ENCODE measurements around the gene KLHL22. TPM values are rescaled to one million over a fixed set of nuclear protein-coding genes. Genes with fewer than 3 reads are reported as not detected.

Gene KLHL22
- total and polyA plus RNA-seq, 5 donors from 2014 or later = 40.1 to 55.6 (median 43.9) TPM

DNA sequence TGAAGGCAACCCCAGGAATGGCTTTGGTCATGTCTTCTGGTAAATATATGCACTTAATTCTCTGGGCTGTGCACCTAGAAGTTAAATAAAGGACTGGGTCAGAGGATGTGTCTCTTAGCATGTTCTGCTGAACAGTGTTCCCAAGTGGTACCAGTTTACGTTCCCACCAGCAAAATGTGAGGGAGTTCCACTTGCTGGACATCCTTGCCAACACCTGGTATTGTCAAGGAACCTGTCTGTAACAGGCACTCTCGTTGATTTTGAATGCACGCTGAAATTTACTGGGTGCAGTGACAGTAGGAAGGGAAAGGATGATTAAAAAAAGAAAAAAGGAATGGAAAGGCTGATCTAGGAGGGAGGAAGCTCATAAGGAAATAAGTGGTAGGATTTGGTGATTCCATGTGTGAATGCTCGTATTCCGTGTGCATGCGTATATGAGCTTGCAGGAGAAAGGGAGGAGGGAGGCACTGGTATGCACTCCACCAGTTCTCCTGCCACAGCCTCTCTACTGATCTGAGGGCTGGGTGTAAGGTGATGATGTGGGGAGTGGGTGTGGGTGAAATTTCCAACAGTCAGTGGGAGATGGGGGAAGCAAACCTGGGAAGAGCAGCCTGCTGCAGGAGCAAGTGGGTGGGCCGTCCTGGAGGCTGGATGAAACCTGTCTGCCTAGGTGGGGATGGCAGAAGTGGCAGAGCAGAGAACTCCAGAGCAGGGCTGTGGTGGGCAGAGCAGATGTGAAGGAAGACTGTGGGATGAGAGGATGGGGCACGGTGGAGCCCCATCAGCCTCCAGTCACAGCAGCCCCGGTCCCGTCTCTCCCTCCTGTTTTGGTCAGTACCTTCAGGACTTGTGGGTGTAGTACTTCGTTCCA is 26.8 kb upstream of the KLHL22 start:
- H3K4me1 Mint-ChIP-seq = peaks cover 40 to 81% (median 62%) of the 10 kb centered on the region in 4 donors
- peak overlapping the region; percentile 69 for H3K4me3 ChIP-seq (ENCODE audit: low read depth, low read length)
- DNase-seq = no peak
- peaks cover 48% of the 10 kb centered on the region for H3K36me3 ChIP-seq (ENCODE audit: control insufficient read depth, insufficient read depth, low read length)
- no peaks in the 10 kb centered on the region for H3K9me3 Mint-ChIP-seq
- H3K27ac Mint-ChIP-seq = peak overlapping the region; percentile 78 to 97 (median 90)
- H3K4me1 ChIP-seq (ENCODE audit: control insufficient read depth, insufficient read depth, low read length, poor library complexity, severe bottlenecking) = peaks cover 69% of the 10 kb centered on the region
- H3K4me3 Mint-ChIP-seq = peak overlapping the region; percentile 48 to 80 (median 61)
- peaks cover 27% of the 10 kb centered on the region for H3K36me3 Mint-ChIP-seq
- ATAC-seq (ENCODE audit: low read depth in 2 of 2) = no peak
- H3K9me3 ChIP-seq (ENCODE audit: control insufficient read depth in 2 of 2, low read length in 2 of 2) = no peaks in the 10 kb centered on the region
- no peaks in the 10 kb centered on the region for H3K27me3 Mint-ChIP-seq
- no peaks in the 10 kb centered on the region for H3K27me3 ChIP-seq (ENCODE audit: control insufficient read depth, insufficient read depth, low read length)
- peak overlapping the region; percentile 74 for H3K27ac ChIP-seq (ENCODE audit: insufficient read depth, low read length, poor library complexity, severe bottlenecking)

DNA sequence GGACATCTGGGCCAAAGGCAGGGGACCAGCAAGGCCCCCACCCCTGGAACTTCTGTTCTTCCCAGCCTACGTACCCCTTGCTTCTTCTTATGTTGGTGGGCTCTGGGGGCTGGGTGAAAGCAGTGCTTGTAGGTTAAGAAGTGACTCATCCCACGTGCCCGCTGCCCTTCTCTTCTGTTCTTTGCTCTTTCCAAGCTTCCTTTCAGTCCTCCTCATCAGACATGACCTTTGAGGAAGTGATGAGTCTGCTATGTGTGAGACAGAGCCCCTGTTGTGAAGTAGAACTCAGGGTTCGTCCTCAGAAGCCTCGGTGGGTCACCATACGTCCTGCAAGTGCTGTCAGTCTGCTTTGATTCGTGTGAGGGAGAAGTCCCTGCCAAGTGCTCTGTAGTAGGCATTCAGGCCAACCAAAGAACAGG is 24.5 kb upstream of the KLHL22 start:
- Mint-ChIP-seq H3K9me3 (peaks cover 0 to 2% (median 0%) of the 10 kb centered on the region in 7 donors), H3K4me3 (peak overlapping the region in 3 of 4 donors; percentile 21 to 63 (median 36)), H3K36me3 (peaks cover 19% of the 10 kb centered on the region), H3K4me1 (peaks cover 32 to 81% (median 57%) of the 10 kb centered on the region in 4 donors), H3K27ac (peak overlapping the region; percentile 38 to 89 (median 80)), H3K27me3 (no peaks in the 10 kb centered on the region)
- Histone ChIP-seq H3K4me1 (ENCODE audit: control insufficient read depth, insufficient read depth, low read length, poor library complexity, severe bottlenecking) (peaks cover 75% of the 10 kb centered on the region), H3K9me3 (ENCODE audit: control insufficient read depth in 2 of 2, low read length in 2 of 2) (no peaks in the 10 kb centered on the region), H3K27me3 (ENCODE audit: control insufficient read depth, insufficient read depth, low read length) (no peaks in the 10 kb centered on the region), H3K4me3 (ENCODE audit: low read depth, low read length) (no peak overlapping the region), H3K27ac (ENCODE audit: insufficient read depth, low read length, poor library complexity, severe bottlenecking) (no peak overlapping the region), H3K36me3 (ENCODE audit: control insufficient read depth, insufficient read depth, low read length) (peaks cover 43% of the 10 kb centered on the region)
- DNase-seq = peak in 1 of 3 donors; percentile 44
- peak; percentile 29 to 30 for ATAC-seq (ENCODE audit: low read depth in 2 of 2)

DNA sequence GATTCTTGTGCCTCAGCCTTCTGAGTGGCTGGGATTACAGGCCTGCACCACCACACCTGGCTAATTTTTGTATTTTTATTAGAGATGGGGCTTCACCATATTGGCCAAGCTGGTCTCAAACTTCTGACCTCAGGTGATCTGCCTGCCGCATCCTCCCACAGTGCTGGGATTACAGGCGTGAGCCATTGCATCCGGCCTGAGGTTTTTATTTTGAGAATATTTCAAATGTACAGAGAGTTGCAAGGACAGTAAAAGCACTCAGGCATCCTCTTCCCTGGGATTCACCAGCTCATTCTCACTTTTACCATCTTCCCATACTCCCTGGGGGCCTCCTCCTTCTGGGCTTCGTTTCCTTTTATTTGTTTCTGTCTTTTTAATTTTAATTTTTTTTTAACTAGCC is 24.0 kb upstream of the KLHL22 start:
- Histone ChIP-seq H3K27ac (ENCODE audit: insufficient read depth, low read length, poor library complexity, severe bottlenecking) (no peak overlapping the region), H3K4me3 (ENCODE audit: low read depth, low read length) (peak overlapping the region; percentile 26), H3K27me3 (ENCODE audit: control insufficient read depth, insufficient read depth, low read length) (no peaks in the 10 kb centered on the region), H3K36me3 (ENCODE audit: control insufficient read depth, insufficient read depth, low read length) (peaks cover 48% of the 10 kb centered on the region), H3K4me1 (ENCODE audit: control insufficient read depth, insufficient read depth, low read length, poor library complexity, severe bottlenecking) (peaks cover 76% of the 10 kb centered on the region), H3K9me3 (ENCODE audit: control insufficient read depth in 2 of 2, low read length in 2 of 2) (no peaks in the 10 kb centered on the region)
- Mint-ChIP-seq H3K27me3 (no peaks in the 10 kb centered on the region), H3K4me1 (peaks cover 34 to 82% (median 59%) of the 10 kb centered on the region in 4 donors), H3K9me3 (peaks cover 0 to 2% (median 0%) of the 10 kb centered on the region in 7 donors), H3K27ac (peak overlapping the region in 2 of 3 donors; percentile 80 to 89), H3K4me3 (peak overlapping the region in 3 of 4 donors; percentile 6 to 36 (median 34)), H3K36me3 (peaks cover 19% of the 10 kb centered on the region)
- DNase-seq (no peak), ATAC-seq (ENCODE audit: low read depth in 2 of 2) (no peak)

DNA sequence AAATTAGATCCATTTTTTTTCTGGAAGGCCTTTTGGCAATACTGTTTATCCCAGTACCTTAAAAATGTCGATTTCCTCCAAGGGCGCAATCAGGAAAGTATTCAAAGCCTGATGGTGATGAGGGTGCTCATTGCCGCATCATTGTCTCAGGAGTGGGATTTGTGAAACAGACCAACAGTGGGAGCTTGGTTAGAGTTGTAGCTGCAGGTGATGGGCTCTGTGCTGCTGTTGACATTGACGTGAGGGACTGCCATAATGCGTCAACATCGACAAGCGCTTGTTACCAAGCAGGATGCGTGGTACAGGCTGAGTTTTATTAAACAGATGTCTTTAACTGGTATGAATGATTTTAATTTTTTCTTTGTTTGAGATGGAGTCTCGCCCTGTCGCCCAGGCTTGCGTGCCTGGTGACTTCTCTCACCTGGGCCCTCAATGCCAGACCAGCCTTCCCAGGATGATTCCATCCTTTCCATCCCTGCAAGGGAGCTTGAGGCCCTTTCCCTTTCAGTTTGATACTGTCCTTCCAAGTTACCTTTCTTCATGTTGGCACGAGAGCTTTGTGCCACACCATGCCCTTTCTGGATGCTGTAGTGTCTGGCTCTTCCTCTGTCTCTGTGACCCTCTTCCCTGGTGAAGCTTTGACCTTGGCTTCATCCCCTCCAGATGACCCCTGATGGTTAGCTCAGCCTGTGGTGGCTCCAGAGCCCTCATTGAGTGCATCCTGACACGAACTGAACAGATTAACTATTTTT is 22.4 kb upstream of the KLHL22 start:
- peak overlapping the region; percentile 22 to 86 (median 61) for H3K27ac Mint-ChIP-seq
- no peaks in the 10 kb centered on the region for H3K27me3 Mint-ChIP-seq
- Histone ChIP-seq H3K27ac (ENCODE audit: insufficient read depth, low read length, poor library complexity, severe bottlenecking) (peak overlapping the region; percentile 26), H3K9me3 (ENCODE audit: control insufficient read depth in 2 of 2, low read length in 2 of 2) (no peaks in the 10 kb centered on the region), H3K36me3 (ENCODE audit: control insufficient read depth, insufficient read depth, low read length) (peaks cover 61% of the 10 kb centered on the region), H3K4me3 (ENCODE audit: low read depth, low read length) (peak overlapping the region; percentile 19), H3K4me1 (ENCODE audit: control insufficient read depth, insufficient read depth, low read length, poor library complexity, severe bottlenecking) (peaks cover 68% of the 10 kb centered on the region), H3K27me3 (ENCODE audit: control insufficient read depth, insufficient read depth, low read length) (no peaks in the 10 kb centered on the region)
- H3K4me1 Mint-ChIP-seq = peaks cover 21 to 82% (median 59%) of the 10 kb centered on the region in 4 donors
- H3K4me3 Mint-ChIP-seq = peak overlapping the region in 3 of 4 donors; percentile 35 to 68 (median 37)
- DNase-seq (no peak), ATAC-seq (ENCODE audit: low read depth in 2 of 2) (no peak)
- H3K36me3 Mint-ChIP-seq = peaks cover 24% of the 10 kb centered on the region
- peaks cover 0 to 2% (median 0%) of the 10 kb centered on the region in 7 donors for H3K9me3 Mint-ChIP-seq

DNA sequence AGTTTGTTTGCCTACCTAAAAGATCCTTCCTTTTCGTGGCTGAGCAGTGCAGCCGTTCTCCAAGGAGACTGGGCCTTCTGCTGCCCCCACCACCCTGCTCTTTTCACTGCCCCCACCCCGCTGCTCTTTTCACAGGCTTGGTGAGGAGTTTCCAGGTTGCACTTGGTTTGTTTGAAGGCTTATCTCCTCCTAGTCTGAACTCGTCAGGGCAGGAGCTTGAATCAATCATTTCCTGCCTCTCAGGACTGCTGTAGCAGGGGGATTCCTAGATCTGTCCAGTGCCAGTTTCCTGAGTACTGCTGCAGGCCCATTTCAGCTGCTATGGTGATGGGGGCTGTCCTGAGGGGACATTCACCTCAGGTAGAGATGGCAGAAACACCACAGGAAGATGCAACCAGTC is 21.8 kb upstream of the KLHL22 start:
- Histone ChIP-seq H3K4me1 (ENCODE audit: control insufficient read depth, insufficient read depth, low read length, poor library complexity, severe bottlenecking) (peaks cover 62% of the 10 kb centered on the region), H3K9me3 (ENCODE audit: control insufficient read depth in 2 of 2, low read length in 2 of 2) (no peaks in the 10 kb centered on the region), H3K36me3 (ENCODE audit: control insufficient read depth, insufficient read depth, low read length) (peaks cover 60% of the 10 kb centered on the region), H3K27ac (ENCODE audit: insufficient read depth, low read length, poor library complexity, severe bottlenecking) (peak overlapping the region; percentile 26), H3K4me3 (ENCODE audit: low read depth, low read length) (no peak overlapping the region), H3K27me3 (ENCODE audit: control insufficient read depth, insufficient read depth, low read length) (no peaks in the 10 kb centered on the region)
- H3K27me3 Mint-ChIP-seq = no peaks in the 10 kb centered on the region
- DNase-seq = no peak
- ATAC-seq (ENCODE audit: low read depth in 2 of 2) = peak in 1 of 2 donors; percentile 25
- H3K4me3 Mint-ChIP-seq = peak overlapping the region; percentile 26 to 66 (median 51)
- H3K4me1 Mint-ChIP-seq = peaks cover 19 to 76% (median 55%) of the 10 kb centered on the region in 4 donors
- H3K27ac Mint-ChIP-seq = peak overlapping the region; percentile 76 to 88 (median 86)
- H3K9me3 Mint-ChIP-seq = peaks cover 0 to 2% (median 0%) of the 10 kb centered on the region in 7 donors
- H3K36me3 Mint-ChIP-seq = peaks cover 22% of the 10 kb centered on the region

DNA sequence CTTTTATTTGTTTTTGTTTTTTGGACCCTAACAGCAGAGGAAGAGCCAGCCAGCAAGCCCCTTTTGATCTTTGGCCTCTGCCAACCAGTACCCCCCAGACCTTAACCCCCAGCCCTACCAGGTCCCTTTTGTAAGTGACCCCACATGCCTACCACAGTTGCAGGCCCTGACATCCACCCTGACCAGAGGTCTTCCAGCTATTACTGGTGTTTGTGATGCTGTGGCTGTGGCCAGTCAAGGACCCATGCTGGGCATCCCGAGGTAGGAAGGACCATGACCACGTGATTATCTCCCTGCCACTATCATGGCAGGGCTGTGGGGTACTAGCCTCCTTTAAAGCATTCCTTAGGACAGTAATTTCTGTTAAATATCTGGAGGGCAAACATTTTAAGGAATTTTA is 20.8 kb upstream of the KLHL22 start:
- DNase-seq (no peak), ATAC-seq (ENCODE audit: low read depth in 2 of 2) (no peak)
- Mint-ChIP-seq H3K4me3 (no peak overlapping the region), H3K9me3 (peaks cover 0 to 2% (median 0%) of the 10 kb centered on the region in 7 donors), H3K27ac (peak overlapping the region in 1 of 3 donors; percentile 26), H3K4me1 (peaks cover 26 to 79% (median 58%) of the 10 kb centered on the region in 4 donors), H3K36me3 (peaks cover 22% of the 10 kb centered on the region), H3K27me3 (no peaks in the 10 kb centered on the region)
- peaks cover 63% of the 10 kb centered on the region for H3K4me1 ChIP-seq (ENCODE audit: control insufficient read depth, insufficient read depth, low read length, poor library complexity, severe bottlenecking)
- H3K4me3 ChIP-seq (ENCODE audit: low read depth, low read length) = no peak overlapping the region
- peaks cover 56% of the 10 kb centered on the region for H3K36me3 ChIP-seq (ENCODE audit: control insufficient read depth, insufficient read depth, low read length)
- H3K9me3 ChIP-seq (ENCODE audit: control insufficient read depth in 2 of 2, low read length in 2 of 2) = no peaks in the 10 kb centered on the region
- H3K27me3 ChIP-seq (ENCODE audit: control insufficient read depth, insufficient read depth, low read length) = no peaks in the 10 kb centered on the region
- no peak overlapping the region for H3K27ac ChIP-seq (ENCODE audit: insufficient read depth, low read length, poor library complexity, severe bottlenecking)

DNA sequence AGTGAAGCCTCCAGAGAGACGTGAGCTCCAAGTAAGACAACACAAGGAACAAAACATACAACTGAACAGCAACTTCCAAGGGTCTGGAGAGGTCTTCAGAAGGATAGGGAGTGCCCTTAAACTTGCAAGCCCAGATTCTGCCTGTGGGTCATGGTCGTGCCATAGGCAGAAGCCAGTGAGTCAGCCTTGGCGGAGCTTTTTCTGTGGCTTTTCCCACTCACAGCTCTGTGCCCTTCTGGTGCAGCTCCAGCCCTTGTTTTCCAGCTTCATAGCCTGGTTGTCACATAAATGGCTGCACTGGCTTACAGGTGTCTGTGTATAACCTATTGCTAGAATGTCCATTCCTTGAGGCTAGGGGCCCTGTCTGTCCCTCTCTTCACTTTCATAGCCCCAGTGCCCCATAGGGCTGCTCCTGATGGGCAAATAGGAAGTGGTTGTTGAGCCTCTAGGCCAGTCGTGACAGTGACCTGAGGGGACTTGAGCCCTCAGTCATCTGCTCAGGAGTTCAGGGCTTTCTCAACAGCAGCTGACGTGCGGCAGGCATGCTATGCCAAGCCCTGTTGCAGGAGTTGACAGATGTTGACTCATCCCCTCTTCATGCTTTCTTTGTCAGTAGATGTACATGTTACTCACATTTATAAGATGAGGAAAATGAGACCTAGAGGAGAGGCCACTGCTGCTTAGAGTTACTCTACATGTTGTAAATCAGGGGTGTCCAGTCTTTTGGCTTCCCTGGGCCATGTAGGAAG is 19.2 kb upstream of the KLHL22 start:
- H3K4me1 ChIP-seq (ENCODE audit: control insufficient read depth, insufficient read depth, low read length, poor library complexity, severe bottlenecking) = peaks cover 69% of the 10 kb centered on the region

More for the DNA sequence above, 19.2 kb upstream of the KLHL22 start:
- peaks cover 31 to 84% (median 63%) of the 10 kb centered on the region in 4 donors for H3K4me1 Mint-ChIP-seq
- H3K36me3 Mint-ChIP-seq = peaks cover 23% of the 10 kb centered on the region
- H3K4me3 ChIP-seq (ENCODE audit: low read depth, low read length) = no peak overlapping the region
- ATAC-seq (ENCODE audit: low read depth in 2 of 2) (no peak), DNase-seq (no peak)
- H3K36me3 ChIP-seq (ENCODE audit: control insufficient read depth, insufficient read depth, low read length) = peaks cover 53% of the 10 kb centered on the region
- no peaks in the 10 kb centered on the region for H3K9me3 ChIP-seq (ENCODE audit: control insufficient read depth in 2 of 2, low read length in 2 of 2)
- H3K4me3 Mint-ChIP-seq = peak overlapping the region in 3 of 4 donors; percentile 19 to 79 (median 21)
- no peak overlapping the region for H3K27ac ChIP-seq (ENCODE audit: insufficient read depth, low read length, poor library complexity, severe bottlenecking)
- no peaks in the 10 kb centered on the region for H3K27me3 ChIP-seq (ENCODE audit: control insufficient read depth, insufficient read depth, low read length)
- peak overlapping the region; percentile 56 to 81 (median 71) for H3K27ac Mint-ChIP-seq
- no peaks in the 10 kb centered on the region for H3K27me3 Mint-ChIP-seq
- peaks cover 0 to 2% (median 0%) of the 10 kb centered on the region in 7 donors for H3K9me3 Mint-ChIP-seq

All from CD4-positive, CD25-positive, alpha-beta regulatory T cell (primary cell).